Testis (tissue), 3 donors: ENCODE measurements around the gene TCEANC. TPM values are rescaled to one million over a fixed set of nuclear protein-coding genes. Genes with fewer than 3 reads are reported as not detected.

Experiments
- DNase-seq: peaks from one replicate; pipeline ENCODE4 v3.0.0-alpha.2; 2019
- H3K27ac ChIP-seq, 2 donors: fragments of 200-600 bp; sonication (generic); one replicate each; pipeline ENCODE4 v1.5.1; 2019
- H3K27me3 ChIP-seq: fragments of 200-600 bp; sonication (generic); one replicate; pipeline ENCODE4 v1.5.1; 2019
- H3K36me3 ChIP-seq: fragments of 200-600 bp; sonication (generic); one replicate; pipeline ENCODE4 v1.5.1; 2017; ENCODE audit warnings: low read depth; ENCODE audit errors: missing control alignments
- H3K4me1 ChIP-seq: fragments of 200-600 bp; sonication (generic); one replicate; pipeline ENCODE4 v1.5.1; 2019
- H3K4me3 ChIP-seq, 2 donors: fragments of 200-600 bp; sonication (generic); one replicate each; pipeline ENCODE4 v1.5.1; 2017 to 2019
- H3K9me3 ChIP-seq: fragments of 200-600 bp; sonication (generic); one replicate; pipeline ENCODE4 v1.5.1; 2017
- CTCF ChIP-seq, 3 experiments: fragments of 450-650 bp in 2 of 3; fragments of 200-600 bp in 1 of 3; sonication (generic) in 1 of 3; IDR thresholded peaks; one replicate each; pipeline ENCODE4 v1.5.1; 2016 to 2019; ENCODE audit warnings: antibody characterized with exemption in 3 of 3, mild to moderate bottlenecking in 2 of 3, moderate library complexity in 1 of 3
- POLR2A ChIP-seq: fragments of 450-650 bp; IDR thresholded peaks from one replicate; pipeline ENCODE4 v1.6.1; 2017; ENCODE audit warnings: antibody characterized with exemption, mild to moderate bottlenecking, moderate library complexity
- WGBS, 2 donors: methylation state at CpG; one replicate each; pipeline ENCODE4 v1.1.5; 2018; 5-methylcytosine and 5-hydroxymethylcytosine counted together
- intact Hi-C: fragments of 100-400 bp; cut with DNase I; formaldehyde crosslinking; loops from one replicate; pipeline ENCODE4 v1.15.1; 2023; ENCODE audit warnings: low total_unique reads
- polyA plus RNA-seq: library from polyadenylated mRNA; stranded (reverse); fragments of 350-450 nt; fragmentation: Illumina TruSeq; extraction: RNeasy Lipid Tissue Mini Kit (QIAGEN cat#74804); gene quantifications from one replicate; pipeline ENCODE4 v1.2.3, GENCODE V29; 2014; ENCODE audit warnings: low read depth, low replicate concordance; ENCODE audit not compliant: insufficient read depth
- total RNA-seq, 2 donors: library from RNA; depleted of rRNA; stranded (reverse); fragments of >200 nt; gene quantifications; one replicate each; pipeline ENCODE4 v1.2.3, GENCODE V29; 2016

TCEANC gene
- total and polyA plus RNA-seq, 3 donors from 2014 or later: 2.1 to 5.6 (median 4.8) TPM

DNA sequence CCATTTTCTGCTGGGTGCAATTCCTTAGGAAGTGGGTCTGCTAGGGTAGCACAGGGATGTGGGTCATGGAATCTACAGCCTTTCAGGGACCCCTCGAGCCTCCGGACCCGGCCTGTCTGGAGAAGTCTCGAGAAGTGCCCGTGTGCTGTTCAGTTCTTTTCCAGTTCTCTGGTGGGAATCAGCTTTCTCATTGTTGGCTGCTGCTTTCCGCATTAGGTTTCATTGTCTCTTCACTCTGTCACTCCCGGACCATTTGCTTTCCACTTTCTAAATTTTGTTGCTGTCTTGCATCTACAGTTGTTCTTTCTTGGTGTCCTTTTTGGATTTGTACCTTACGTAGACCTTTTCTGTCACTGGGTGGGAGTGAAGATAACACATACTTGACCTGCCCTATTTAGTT is 42.0 kb downstream of the TCEANC start:
- TF ChIP-seq CTCF (IDR thresholded peaks at IDR 0.05): no peak
- TF ChIP-seq POLR2A: no peak
- H3K4me3 ChIP-seq: no peak overlapping the region
- peaks cover 3% of the 10 kb centered on the region for H3K4me1 ChIP-seq
- no peak overlapping the region for H3K27ac ChIP-seq
- no peaks in the 10 kb centered on the region for H3K9me3 ChIP-seq
- intact Hi-C loops: no loop called here
- H3K27me3 ChIP-seq: no peaks in the 10 kb centered on the region
- DNase-seq: no peak
- WGBS, 2 donors: 80 to 85% methylated on average over 7 to 8 of the region's 8 CpGs
- H3K36me3 ChIP-seq: no peaks in the 10 kb centered on the region

GRCh38 chrX:13695601-13696115 is 42.7 kb downstream of the TCEANC start:
- Histone ChIP-seq H3K36me3 (no peaks in the 10 kb centered on the region), H3K9me3 (no peaks in the 10 kb centered on the region), H3K4me3 (no peak overlapping the region), H3K4me1 (peaks cover 2% of the 10 kb centered on the region), H3K27me3 (no peaks in the 10 kb centered on the region), H3K27ac (no peak overlapping the region)
- no peak for DNase-seq
- intact Hi-C loops: no loop called here
- TF ChIP-seq POLR2A: no peak
- TF ChIP-seq CTCF (IDR thresholded peaks at IDR 0.05): no peak
- 88 to 92% methylated on average over 4 of the region's 4 CpGs for WGBS, 2 donors

- Histone ChIP-seq H3K9me3 (no peaks in the 10 kb centered on the region), H3K4me1 (no peaks in the 10 kb centered on the region), H3K36me3 (no peaks in the 10 kb centered on the region), H3K4me3 (no peak overlapping the region), H3K27me3 (no peaks in the 10 kb centered on the region), H3K27ac (no peak overlapping the region)
- no peak for DNase-seq
- WGBS, 2 donors: 96 to 97% methylated on average over 2 of the region's 2 CpGs
- intact Hi-C loops: no loop called here
- TF ChIP-seq POLR2A: no peak
Observed at GRCh38 chrX:13697455-13697854, 44.5 kb downstream of the TCEANC start.

DNA sequence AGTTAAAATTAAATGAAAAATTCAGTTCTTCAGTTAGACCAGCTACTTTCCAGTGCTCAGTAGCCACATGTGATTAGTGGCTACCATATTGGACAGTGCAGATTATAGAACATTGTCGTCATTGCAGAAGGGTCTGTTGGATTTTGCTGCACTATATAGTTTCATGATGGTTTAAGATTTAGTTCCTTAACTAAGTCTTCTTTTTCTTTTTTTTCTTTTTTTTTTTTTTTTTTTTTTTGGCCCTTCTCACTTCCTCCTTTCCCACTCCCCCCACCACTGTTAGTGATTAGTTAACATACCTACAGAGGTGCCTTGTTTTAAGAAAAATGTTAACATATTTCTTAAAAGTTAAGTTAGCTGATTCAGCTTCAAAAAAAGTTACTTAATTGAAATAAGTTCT is 45.0 kb downstream of the TCEANC start:
- no peak overlapping the region for H3K4me3 ChIP-seq
- H3K4me1 ChIP-seq: no peaks in the 10 kb centered on the region
- no peaks in the 10 kb centered on the region for H3K27me3 ChIP-seq
- WGBS, 2 donors: 89 to 100% methylated on average over 1 of the region's 1 CpG
- H3K27ac ChIP-seq: no peak overlapping the region
- DNase-seq: no peak
- intact Hi-C loops: no loop called here
- no peaks in the 10 kb centered on the region for H3K9me3 ChIP-seq
- no peaks in the 10 kb centered on the region for H3K36me3 ChIP-seq
- TF ChIP-seq POLR2A: no peak
- TF ChIP-seq CTCF (IDR thresholded peaks at IDR 0.05): no peak

DNA sequence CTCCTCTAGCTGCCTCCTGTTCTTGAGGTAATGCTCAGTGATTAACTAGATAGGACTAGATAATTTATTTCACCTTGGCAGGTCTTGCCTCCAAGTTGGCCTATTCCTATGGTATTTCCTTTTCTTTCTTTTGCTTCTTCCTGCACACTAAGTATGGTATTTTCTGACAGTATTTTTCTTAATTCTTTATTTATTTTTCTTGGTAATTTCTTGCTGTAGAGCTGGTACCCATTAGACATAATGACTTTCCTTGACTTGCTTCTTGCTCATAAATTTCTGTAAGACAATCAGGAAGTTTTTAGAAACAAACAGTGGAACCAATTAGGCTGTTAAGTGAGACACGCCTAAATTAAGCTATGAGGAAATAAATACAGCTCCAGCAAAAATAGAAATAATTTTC is 45.5 kb downstream of the TCEANC start:
- Histone ChIP-seq H3K27ac (no peak overlapping the region), H3K36me3 (no peaks in the 10 kb centered on the region), H3K27me3 (no peaks in the 10 kb centered on the region), H3K4me3 (no peak overlapping the region), H3K9me3 (no peaks in the 10 kb centered on the region), H3K4me1 (no peaks in the 10 kb centered on the region)
- 47 to 75% methylated on average over 1 of the region's 1 CpG for WGBS, 2 donors
- no peak for DNase-seq
- TF ChIP-seq CTCF (IDR thresholded peaks at IDR 0.05) (no peak), POLR2A (no peak)
- intact Hi-C loops: no loop called here
